ENCODE measurements around the gene PRG2.

- TF ChIP-seq POLR2AphosphoS5 (IDR thresholded peaks at IDR 0.05; ENCODE audit: low read depth, low read length) (no peak), SIN3A (IDR thresholded peaks at IDR 0.05; ENCODE audit: borderline replicate concordance, insufficient read depth, low read length) (no peak)
Observed at GRCh38 chr11:57436031-57436430, 45.6 kb upstream of the PRG2 start.
